Panc1 (cell line): Measurements from ENCODE around the gene FOXF2. TPM values are rescaled to one million over a fixed set of nuclear protein-coding genes. Genes with fewer than 3 reads are reported as not detected.

ENCODE experiments used
- ATAC-seq: fragments of 200-7000 bp; cut with Tn5 transposase; 2 replicates; pipeline ENCODE4 v1.9.1; 2020; ENCODE audit warnings: mild to moderate bottlenecking, moderate library complexity
- BruUV-seq: library from RNA; stranded (reverse); fragments of 400-500 nt; replicated peaks from 2 replicates; lab custom pipeline; 2021; lab: Mats Ljungman, UMichigan
- CTCF ChIA-PET: fragments of 300-600 bp; sonication (Branson Sonifier 250); formaldehyde crosslinking; loops from one replicate; lab custom pipeline; 2022; ENCODE audit warnings: antibody characterized with exemption; lab: Charles Lee
- POLR2A ChIA-PET: fragments of 300-600 bp; sonication (Branson Sonifier 250); formaldehyde crosslinking; loops from one replicate; lab custom pipeline; 2022; ENCODE audit warnings: antibody characterized with exemption; lab: Charles Lee
- DNase-seq: peaks from one replicate; pipeline ENCODE4 v3.0.0-alpha.2; 2010; ENCODE audit warnings: low read depth, low spot score
- H3K27ac ChIP-seq: 2 replicates; pipeline ENCODE4 v1.5.1; 2011; ENCODE audit warnings: mild to moderate bottlenecking, low read length, inconsistent platforms
- H3K27me3 ChIP-seq: fragments of 200-500 bp; sonication (Bioruptor generic); 2 replicates; pipeline ENCODE4 v1.6.0; 2014; ENCODE audit warnings: low read length, inconsistent platforms; ENCODE audit not compliant: control insufficient read depth, insufficient read depth
- H3K36me3 ChIP-seq: fragments of 200-500 bp; sonication (Bioruptor generic); 2 replicates; pipeline ENCODE4 v1.5.1; 2014; ENCODE audit warnings: inconsistent platforms, mild to moderate bottlenecking, low read length, moderate library complexity; ENCODE audit not compliant: control insufficient read depth, insufficient read depth
- H3K4me1 ChIP-seq: 2 replicates; pipeline ENCODE4 v1.5.1; 2011; ENCODE audit warnings: inconsistent platforms, mild to moderate bottlenecking, low read length, moderate library complexity; ENCODE audit not compliant: control insufficient read depth, insufficient read depth
- H3K4me3 ChIP-seq, 2 experiments: 2 replicates each; pipeline ENCODE4 v1.5.1; 2011 to 2012; ENCODE audit warnings: low read depth in 2 of 2, low read length in 2 of 2, mild to moderate bottlenecking in 2 of 2, inconsistent platforms in 1 of 2, moderate library complexity in 1 of 2
- H3K9me3 ChIP-seq: fragments of 200-500 bp; sonication (Bioruptor generic); 2 replicates; pipeline ENCODE4 v1.5.1; 2014; ENCODE audit warnings: low read depth, mild to moderate bottlenecking, inconsistent platforms, low read length, moderate library complexity; ENCODE audit not compliant: control insufficient read depth, insufficient read depth
- CTCF ChIP-seq: fragments of 450-650 bp; IDR thresholded peaks from 2 replicates; pipeline ENCODE4 v1.5.1; 2017; ENCODE audit warnings: mild to moderate bottlenecking
- POLR2AphosphoS5 ChIP-seq: IDR thresholded peaks from 2 replicates; pipeline ENCODE4 v1.6.1; 2012; ENCODE audit warnings: mild to moderate bottlenecking, low read depth, low read length, moderate library complexity
- REST ChIP-seq, 2 experiments: IDR thresholded peaks; 2 replicates each; pipeline ENCODE4 v1.6.1; 2011 to 2012; ENCODE audit warnings: low read depth in 2 of 2, control low read depth in 1 of 2, low read length in 1 of 2, mild to moderate bottlenecking in 1 of 2, moderate library complexity in 1 of 2; ENCODE audit not compliant: insufficient read depth in 1 of 2
- SIN3A ChIP-seq: IDR thresholded peaks from 2 replicates; pipeline ENCODE4 v1.6.1; 2012; ENCODE audit warnings: low read depth, mild to moderate bottlenecking, low read length, moderate library complexity, borderline replicate concordance; ENCODE audit not compliant: insufficient read depth
- TCF7L2 ChIP-seq: IDR thresholded peaks from 2 replicates; pipeline ENCODE4 v1.6.1; 2011; ENCODE audit warnings: mild to moderate bottlenecking, low read depth, low read length, inconsistent platforms
- in situ Hi-C: cut with HindIII; loops from 2 replicates; pipeline ENCODE4 v1.10.0; 2016; ENCODE audit warnings: low sequenced_read_pairs, low pct_unique_long_range_greater_than_20kb
- intact Hi-C: fragments of 100-400 bp; cut with micrococcal nuclease; formaldehyde crosslinking; loops from one replicate; pipeline ENCODE4 v1.10.0; 2022; ENCODE audit not compliant: unreplicated experiment
- total RNA-seq: library from RNA; stranded (reverse); gene quantifications from one replicate; pipeline ENCODE4 v1.2.1, GENCODE V29; 2021; ENCODE audit not compliant: unreplicated experiment

Gene FOXF2
- total RNA-seq, 1 experiment from 2014 or later = 12.7 TPM

DNA sequence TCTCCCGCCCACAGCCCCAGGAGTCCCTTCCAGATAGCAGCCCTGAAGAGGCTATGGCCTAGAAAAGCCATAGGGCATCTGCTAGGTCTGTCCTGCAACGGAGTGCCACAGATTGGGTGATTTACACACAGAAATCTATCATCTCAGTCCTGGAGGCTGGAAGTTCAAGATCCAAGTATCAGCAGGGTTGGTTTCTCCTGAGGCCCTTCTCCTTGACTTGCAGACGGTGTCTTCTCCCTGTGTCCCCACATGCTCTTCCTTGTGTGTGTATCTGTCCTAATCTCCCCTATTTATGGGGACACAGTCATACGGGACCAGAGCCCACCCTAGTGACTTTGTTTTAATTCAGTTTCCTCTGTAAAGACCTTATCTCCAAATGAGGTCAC is 15.3 kb downstream of the FOXF2 start:
- Histone ChIP-seq H3K4me1 (no peaks in the 10 kb centered on the region), H3K27ac (no peak overlapping the region), H3K27me3 (no peaks in the 10 kb centered on the region), H3K9me3 (no peaks in the 10 kb centered on the region), H3K4me3 (no peak overlapping the region), H3K36me3 (no peaks in the 10 kb centered on the region)
- DNase-seq (no peak), ATAC-seq (no peak)
- ChIA-PET POLR2A (no interaction called here), CTCF (no interaction called here)
- in situ Hi-C loops = no loop called here
- no TSS peak for BruUV-seq
- intact Hi-C loops = no loop called here
- TF ChIP-seq REST (IDR thresholded peaks at IDR 0.05; ENCODE audit: insufficient read depth in 1 of 2, low read depth in 2 of 2, low read length in 1 of 2) = no peak
- no peak for TF ChIP-seq CTCF
- TF ChIP-seq SIN3A = no peak
- TF ChIP-seq TCF7L2 = no peak
- TF ChIP-seq POLR2AphosphoS5 = no peak

- TF ChIP-seq POLR2AphosphoS5 (no peak), SIN3A (no peak)
- intact Hi-C loops = no loop called here
- Histone ChIP-seq H3K27me3 (no peaks in the 10 kb centered on the region), H3K4me3 (no peak overlapping the region), H3K4me1 (no peaks in the 10 kb centered on the region), H3K9me3 (no peaks in the 10 kb centered on the region), H3K36me3 (no peaks in the 10 kb centered on the region), H3K27ac (no peak overlapping the region)
- DNase-seq (no peak), ATAC-seq (no peak)
- CTCF ChIA-PET = no interaction called here
- BruUV-seq = no TSS peak
- in situ Hi-C loops = no loop called here
- POLR2A ChIA-PET = no interaction called here
These were observed 15.8 kb downstream of the FOXF2 start for GRCh38 chr6:1405221-1405620.

DNA sequence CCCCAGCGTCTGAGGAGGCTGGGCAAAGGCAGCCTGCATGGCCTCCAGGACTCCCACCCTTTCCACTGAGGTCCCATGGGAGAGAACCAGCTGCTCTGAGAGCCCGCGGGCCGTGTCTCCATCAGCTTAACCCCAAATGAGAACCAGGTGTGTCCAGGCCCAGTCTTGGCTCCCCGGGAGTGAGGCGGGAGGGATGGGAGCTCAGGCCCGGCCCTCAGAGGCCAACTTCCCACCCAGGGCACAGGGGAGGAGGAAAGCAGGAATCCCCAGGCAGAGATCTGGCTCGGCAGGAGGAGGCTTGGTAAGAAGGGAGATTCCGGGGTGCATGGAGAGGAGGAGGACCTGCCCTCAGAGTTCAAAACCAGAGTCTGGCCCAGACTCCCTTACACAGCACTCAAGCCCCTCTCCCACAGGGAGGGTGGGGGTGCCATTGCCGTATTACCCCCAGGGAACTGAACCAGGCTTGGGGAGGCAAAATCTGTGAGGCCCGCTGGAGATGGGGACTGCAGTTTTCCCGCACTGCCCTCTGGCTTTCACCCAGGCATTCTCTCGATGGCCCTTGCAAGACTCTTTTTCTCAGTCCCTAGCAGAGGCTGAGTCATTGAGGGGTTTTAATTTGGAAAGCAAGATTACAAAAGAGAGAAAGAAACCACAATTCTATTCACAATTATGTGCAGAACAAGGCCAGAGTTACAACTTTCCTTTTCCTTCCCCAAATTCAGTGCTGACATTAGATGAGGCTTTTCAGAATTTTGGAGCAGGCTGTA is 17.1 kb downstream of the FOXF2 start:
- Histone ChIP-seq H3K4me1 (no peaks in the 10 kb centered on the region), H3K9me3 (no peaks in the 10 kb centered on the region), H3K27me3 (no peaks in the 10 kb centered on the region), H3K36me3 (no peaks in the 10 kb centered on the region), H3K4me3 (no peak overlapping the region), H3K27ac (no peak overlapping the region)
- TF ChIP-seq REST (IDR thresholded peaks at IDR 0.05; ENCODE audit: insufficient read depth in 1 of 2, low read depth in 2 of 2, low read length in 1 of 2) (no peak), CTCF (no peak), TCF7L2 (no peak), POLR2AphosphoS5 (no peak), SIN3A (no peak)
- ChIA-PET CTCF (no interaction called here), POLR2A (interaction anchor here (0.6 kb wide), 1 partner anchor 115 kb away, joined by 3 read pairs; no protein-coding TSS in a partner anchor)
- no TSS peak for BruUV-seq
- DNase-seq (no peak), ATAC-seq (no peak)
- in situ Hi-C loops (no loop called here), intact Hi-C loops (no loop called here)
